ENCODE results near the gene TSC22D3.

DNA sequence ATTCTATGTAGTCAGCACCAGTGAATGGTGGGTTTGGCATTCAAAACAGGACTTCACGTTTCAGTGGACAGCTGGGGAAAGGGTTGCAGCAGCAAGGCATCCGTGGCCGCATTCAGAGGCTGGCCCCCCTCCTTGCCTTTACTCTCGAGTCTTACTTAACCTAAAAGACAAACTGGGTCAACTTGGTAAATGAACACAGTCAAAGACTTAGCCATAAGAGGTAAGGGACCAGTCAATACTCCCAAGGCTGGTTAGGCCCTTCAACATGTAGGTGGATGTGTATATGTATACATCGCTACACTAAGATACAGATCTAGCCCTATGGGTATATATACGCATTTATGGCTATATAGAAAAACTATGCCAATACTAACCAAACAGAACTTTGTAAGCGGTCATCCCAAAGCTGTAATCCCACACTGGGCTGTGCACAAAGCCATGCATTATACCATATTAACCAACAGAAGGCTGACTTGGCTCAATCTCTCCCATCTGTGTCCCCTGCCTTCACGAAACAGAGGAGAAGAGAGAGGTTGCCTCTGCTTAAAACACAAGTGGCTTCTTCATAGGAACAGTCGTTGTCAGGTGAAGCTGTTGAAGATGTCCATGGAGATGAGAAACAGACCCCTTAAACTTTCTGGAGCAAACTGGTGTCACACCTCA lies 61.9 kb downstream of the TSC22D3 start:
- TF ChIP-seq, protein P1, sequence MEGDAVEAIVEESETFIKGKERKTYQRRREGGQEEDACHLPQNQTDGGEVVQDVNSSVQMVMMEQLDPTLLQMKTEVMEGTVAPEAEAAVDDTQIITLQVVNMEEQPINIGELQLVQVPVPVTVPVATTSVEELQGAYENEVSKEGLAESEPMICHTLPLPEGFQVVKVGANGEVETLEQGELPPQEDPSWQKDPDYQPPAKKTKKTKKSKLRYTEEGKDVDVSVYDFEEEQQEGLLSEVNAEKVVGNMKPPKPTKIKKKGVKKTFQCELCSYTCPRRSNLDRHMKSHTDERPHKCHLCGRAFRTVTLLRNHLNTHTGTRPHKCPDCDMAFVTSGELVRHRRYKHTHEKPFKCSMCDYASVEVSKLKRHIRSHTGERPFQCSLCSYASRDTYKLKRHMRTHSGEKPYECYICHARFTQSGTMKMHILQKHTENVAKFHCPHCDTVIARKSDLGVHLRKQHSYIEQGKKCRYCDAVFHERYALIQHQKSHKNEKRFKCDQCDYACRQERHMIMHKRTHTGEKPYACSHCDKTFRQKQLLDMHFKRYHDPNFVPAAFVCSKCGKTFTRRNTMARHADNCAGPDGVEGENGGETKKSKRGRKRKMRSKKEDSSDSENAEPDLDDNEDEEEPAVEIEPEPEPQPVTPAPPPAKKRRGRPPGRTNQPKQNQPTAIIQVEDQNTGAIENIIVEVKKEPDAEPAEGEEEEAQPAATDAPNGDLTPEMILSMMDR (IDR thresholded peaks at IDR 0.05): no peak
- TF ChIP-seq ZFX (IDR thresholded peaks at IDR 0.05; ENCODE audit: borderline replicate concordance): no peak
